ENCODE data around the gene MKNK2. TPM values are rescaled to one million over a fixed set of nuclear protein-coding genes. Genes with fewer than 3 reads are reported as not detected.
A peak's percentile ranks its signal among the peaks of the same experiment; 100 is the strongest.

MKNK2 gene
- total RNA-seq, 1 donor = 82.5 TPM

- H3K4me1 ChIP-seq (ENCODE audit: insufficient read depth, low read length) = peaks cover 27% of the 10 kb centered on the region
- peaks cover 23% of the 10 kb centered on the region for H3K36me3 ChIP-seq (ENCODE audit: insufficient read depth, low read length)
- H3K4me2 ChIP-seq (ENCODE audit: insufficient read depth, low read length) = no peak overlapping the region
- no peaks in the 10 kb centered on the region for H3K27me3 ChIP-seq (ENCODE audit: insufficient read depth, low read length)
- H4K20me1 ChIP-seq (ENCODE audit: insufficient read depth, low read length) = peaks cover 75% of the 10 kb centered on the region
- H2AFZ ChIP-seq (ENCODE audit: low read length) = no peak overlapping the region
- peaks cover 58% of the 10 kb centered on the region for H3K79me2 ChIP-seq (ENCODE audit: insufficient read depth, low read length)
- H3K27ac ChIP-seq (ENCODE audit: low read depth, low read length) = no peak overlapping the region
- TF ChIP-seq CTCF (IDR thresholded peaks at IDR 0.05; ENCODE audit: extremely low read depth, low read depth, low read length) = no peak
- no peak overlapping the region for H3K4me3 ChIP-seq (ENCODE audit: insufficient read depth, low read length)
- peak; percentile 72 for DNase-seq (ENCODE audit: insufficient read length, low spot score, missing footprints)
- no peaks in the 10 kb centered on the region for H3K9me3 ChIP-seq (ENCODE audit: low read depth, low read length)
Measured at GRCh38 chr19:2047076-2047448, 4.0 kb downstream of the MKNK2 start.

- Histone ChIP-seq H3K36me3 (ENCODE audit: insufficient read depth, low read length) (peaks cover 23% of the 10 kb centered on the region), H3K4me2 (ENCODE audit: insufficient read depth, low read length) (no peak overlapping the region), H2AFZ (ENCODE audit: low read length) (no peak overlapping the region), H3K27ac (ENCODE audit: low read depth, low read length) (no peak overlapping the region), H3K4me3 (ENCODE audit: insufficient read depth, low read length) (no peak overlapping the region), H4K20me1 (ENCODE audit: insufficient read depth, low read length) (peaks cover 80% of the 10 kb centered on the region), H3K4me1 (ENCODE audit: insufficient read depth, low read length) (peaks cover 22% of the 10 kb centered on the region), H3K27me3 (ENCODE audit: insufficient read depth, low read length) (no peaks in the 10 kb centered on the region), H3K9me3 (ENCODE audit: low read depth, low read length) (no peaks in the 10 kb centered on the region), H3K79me2 (ENCODE audit: insufficient read depth, low read length) (peaks cover 58% of the 10 kb centered on the region)
- DNase-seq (ENCODE audit: insufficient read length, low spot score, missing footprints) = peak; percentile 82
- TF ChIP-seq CTCF (IDR thresholded peaks at IDR 0.05; ENCODE audit: extremely low read depth, low read depth, low read length) = no peak
Measured at GRCh38 chr19:2046046-2046907, 4.8 kb downstream of the MKNK2 start.

GRCh38 chr19:2045501-2046045 lies 5.5 kb downstream of the MKNK2 start:
- H3K4me1 ChIP-seq (ENCODE audit: insufficient read depth, low read length) = peaks cover 22% of the 10 kb centered on the region

More at GRCh38 chr19:2045501-2046045, 5.5 kb downstream of the MKNK2 start:
- no peak overlapping the region for H3K27ac ChIP-seq (ENCODE audit: low read depth, low read length)
- peaks cover 55% of the 10 kb centered on the region for H3K79me2 ChIP-seq (ENCODE audit: insufficient read depth, low read length)
- H3K4me2 ChIP-seq (ENCODE audit: insufficient read depth, low read length) = no peak overlapping the region
- peaks cover 86% of the 10 kb centered on the region for H4K20me1 ChIP-seq (ENCODE audit: insufficient read depth, low read length)
- H3K4me3 ChIP-seq (ENCODE audit: insufficient read depth, low read length) = no peak overlapping the region
- no peaks in the 10 kb centered on the region for H3K9me3 ChIP-seq (ENCODE audit: low read depth, low read length)
- H3K27me3 ChIP-seq (ENCODE audit: insufficient read depth, low read length) = no peaks in the 10 kb centered on the region
- H3K36me3 ChIP-seq (ENCODE audit: insufficient read depth, low read length) = peaks cover 24% of the 10 kb centered on the region
- no peak for TF ChIP-seq CTCF (IDR thresholded peaks at IDR 0.05; ENCODE audit: extremely low read depth, low read depth, low read length)
- DNase-seq (ENCODE audit: insufficient read length, low spot score, missing footprints) = peak; percentile 66
- no peak overlapping the region for H2AFZ ChIP-seq (ENCODE audit: low read length)

Data from osteoblast (primary cell).